Karpas-422 (cell line): ENCODE results near the gene NANOS3. TPM values are rescaled to one million over a fixed set of nuclear protein-coding genes. Genes with fewer than 3 reads are reported as not detected.

Source experiments
- DNase-seq: peaks from one replicate; pipeline ENCODE4 v3.0.0-alpha.2; 2015
- H2AFZ ChIP-seq: fragments of 200-600 bp; sonication (generic); 2 replicates; pipeline ENCODE4 v1.6.1; 2014; ENCODE audit warnings: antibody characterized with exemption, low read length, mixed read lengths
- H3K27ac ChIP-seq: fragments of 200-600 bp; sonication (generic); 2 replicates; pipeline ENCODE4 v1.5.1; 2014; ENCODE audit warnings: mild to moderate bottlenecking, low read length, moderate library complexity
- H3K27me3 ChIP-seq: fragments of 200-600 bp; sonication (generic); 2 replicates; pipeline ENCODE4 v1.6.1; 2014; ENCODE audit warnings: low read length, mixed read lengths
- H3K36me3 ChIP-seq: fragments of 200-600 bp; sonication (generic); 2 replicates; pipeline ENCODE4 v1.6.1; 2014; ENCODE audit warnings: low read length, mixed read lengths; ENCODE audit not compliant: insufficient read depth
- H3K4me1 ChIP-seq: fragments of 200-600 bp; sonication (generic); 2 replicates; pipeline ENCODE4 v1.6.1; 2014; ENCODE audit warnings: mild to moderate bottlenecking, low read length, mixed read lengths
- H3K4me2 ChIP-seq: fragments of 200-600 bp; sonication (generic); 2 replicates; pipeline ENCODE4 v1.6.1; 2014; ENCODE audit warnings: low read length, low read depth, mild to moderate bottlenecking; ENCODE audit not compliant: poor library complexity, severe bottlenecking
- H3K4me3 ChIP-seq: fragments of 200-600 bp; sonication (generic); 2 replicates; pipeline ENCODE4 v1.5.1; 2014; ENCODE audit warnings: mild to moderate bottlenecking, antibody characterized with exemption, low read length, mixed read lengths
- H3K79me2 ChIP-seq: fragments of 200-600 bp; sonication (generic); 2 replicates; pipeline ENCODE4 v1.6.1; 2014; ENCODE audit warnings: mild to moderate bottlenecking, low read length, mixed read lengths
- H3K9ac ChIP-seq: fragments of 200-600 bp; sonication (generic); 2 replicates; pipeline ENCODE4 v1.6.0; 2014; ENCODE audit warnings: low read length
- H3K9me2 ChIP-seq: fragments of 200-600 bp; sonication (generic), shearing (Covaris generic); replicated peaks from 2 replicates; pipeline ENCODE4 v1.6.0; 2014; ENCODE audit warnings: mild to moderate bottlenecking, low read length, moderate library complexity; ENCODE audit not compliant: insufficient read depth
- H3K9me3 ChIP-seq: fragments of 300-700, 200-600 bp; sonication (generic); 2 replicates; pipeline ENCODE4 v1.6.1; 2014; ENCODE audit warnings: low read length, mixed read lengths
- H4K20me1 ChIP-seq: fragments of 200-600 bp; sonication (generic); 2 replicates; pipeline ENCODE4 v1.6.1; 2014; ENCODE audit warnings: mild to moderate bottlenecking, antibody characterized with exemption, low read length, low read depth; ENCODE audit not compliant: insufficient read depth
- total RNA-seq: library from RNA; depleted of rRNA; stranded (reverse); fragments of >200 nt; shearing (Covaris generic); gene quantifications from 2 replicates; pipeline ENCODE4 v1.2.3, GENCODE V29; 2014; ENCODE audit warnings: low replicate concordance

Gene NANOS3
- total RNA-seq, 1 experiment from 2014 or later, result not detected

- Histone ChIP-seq H4K20me1 (no peaks in the 10 kb centered on the region), H3K4me1 (peaks cover 5% of the 10 kb centered on the region), H3K36me3 (no peaks in the 10 kb centered on the region), H2AFZ (peak overlapping the region; percentile 22; the same call in 1 of the 2 replicates), H3K27ac (no peak overlapping the region), H3K4me3 (peak overlapping the region; percentile 8; the same call in 1 of the 2 replicates), H3K9me2 (no peaks in the 10 kb centered on the region), H3K27me3 (no peaks in the 10 kb centered on the region), H3K4me2 (peak overlapping the region; percentile 34), H3K9me3 (no peaks in the 10 kb centered on the region), H3K9ac (peak overlapping the region; percentile 9; the same call in 1 of the 2 replicates), H3K79me2 (no peaks in the 10 kb centered on the region)
- DNase-seq, result peak; percentile 97
Measured at GRCh38 chr19:13880059-13881043, 3.4 kb downstream of the NANOS3 start.

DNA sequence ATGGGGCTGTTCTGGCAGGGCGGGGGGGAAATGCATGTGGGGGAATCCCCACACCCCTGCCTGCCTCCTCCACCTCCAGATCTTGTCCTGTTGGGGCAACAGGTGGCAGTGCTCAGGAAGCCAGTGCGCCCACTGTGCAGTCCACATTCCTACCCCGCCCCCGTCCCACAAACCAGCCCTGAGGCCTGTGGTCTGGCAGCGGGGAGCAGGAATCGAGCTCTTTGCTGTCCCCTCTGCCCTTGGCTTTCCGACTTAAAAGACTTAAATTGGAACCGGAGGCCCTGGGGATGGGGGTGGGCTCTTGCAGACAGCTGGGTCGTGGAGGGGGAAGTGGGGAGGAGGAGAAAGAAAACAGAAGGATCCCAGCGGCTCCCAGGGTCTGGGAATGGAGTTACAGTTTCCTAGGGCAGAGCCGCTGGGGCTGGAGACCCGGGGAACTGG is 4.3 kb downstream of the NANOS3 start:
- Histone ChIP-seq H3K9ac (no peak overlapping the region), H3K9me2 (no peaks in the 10 kb centered on the region), H3K4me2 (no peak overlapping the region), H4K20me1 (no peaks in the 10 kb centered on the region), H3K27ac (no peak overlapping the region), H3K79me2 (no peaks in the 10 kb centered on the region), H3K4me3 (no peak overlapping the region), H3K27me3 (no peaks in the 10 kb centered on the region), H3K36me3 (no peaks in the 10 kb centered on the region), H3K9me3 (no peaks in the 10 kb centered on the region), H2AFZ (no peak overlapping the region), H3K4me1 (peaks cover 5% of the 10 kb centered on the region)
- DNase-seq, result peak; percentile 45

DNA sequence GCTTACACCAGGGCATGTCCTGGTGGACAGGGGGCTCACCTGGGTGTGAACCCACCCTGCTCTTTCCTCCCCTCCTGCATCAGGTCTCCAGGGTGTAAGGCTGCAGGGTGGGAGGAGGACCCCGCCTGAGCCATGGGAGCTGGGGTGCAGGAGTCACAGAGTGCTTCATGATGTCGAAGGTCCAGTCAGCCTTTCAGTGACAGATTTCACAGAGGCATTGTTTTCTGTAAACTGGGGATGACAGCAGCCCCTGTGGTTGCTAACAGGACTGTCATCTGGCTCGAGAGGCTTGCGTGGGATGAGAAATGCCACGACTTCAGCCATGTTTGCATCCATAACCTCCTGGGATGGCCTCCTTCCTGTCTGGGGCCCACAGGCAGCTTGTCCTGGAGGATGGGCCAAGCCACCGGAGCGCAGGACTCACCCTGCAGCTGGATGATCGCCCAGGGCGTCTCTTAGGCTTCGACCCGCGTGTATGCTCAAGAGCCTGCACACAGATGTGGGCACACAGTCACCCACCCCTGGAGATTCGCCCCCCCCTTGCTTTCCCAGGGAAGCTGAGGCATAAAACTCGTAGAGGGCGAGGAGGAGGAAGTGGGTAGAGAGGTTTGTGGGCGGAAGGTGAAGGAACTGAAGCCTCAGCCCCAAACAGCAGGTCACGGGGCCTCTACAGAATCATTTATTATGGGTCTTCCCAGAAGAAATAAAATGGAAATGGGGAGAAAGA is 4.9 kb downstream of the NANOS3 start:
- no peak overlapping the region for H2AFZ ChIP-seq
- H3K4me2 ChIP-seq, result no peak overlapping the region
- peaks cover 5% of the 10 kb centered on the region for H3K4me1 ChIP-seq
- H3K27ac ChIP-seq, result no peak overlapping the region
- no peaks in the 10 kb centered on the region for H3K79me2 ChIP-seq
- DNase-seq, result no peak
- no peaks in the 10 kb centered on the region for H4K20me1 ChIP-seq
- no peaks in the 10 kb centered on the region for H3K27me3 ChIP-seq
- no peak overlapping the region for H3K9ac ChIP-seq
- no peaks in the 10 kb centered on the region for H3K9me3 ChIP-seq
- H3K4me3 ChIP-seq, result no peak overlapping the region
- H3K36me3 ChIP-seq, result no peaks in the 10 kb centered on the region
- H3K9me2 ChIP-seq, result no peaks in the 10 kb centered on the region

- no peaks in the 10 kb centered on the region for H3K27me3 ChIP-seq
- H3K4me2 ChIP-seq, result no peak overlapping the region
- no peak overlapping the region for H3K27ac ChIP-seq
- H3K9ac ChIP-seq, result no peak overlapping the region
- H4K20me1 ChIP-seq, result no peaks in the 10 kb centered on the region
- H3K9me2 ChIP-seq, result no peaks in the 10 kb centered on the region
- H2AFZ ChIP-seq, result no peak overlapping the region
- H3K36me3 ChIP-seq, result no peaks in the 10 kb centered on the region
- H3K79me2 ChIP-seq, result no peaks in the 10 kb centered on the region
- no peaks in the 10 kb centered on the region for H3K9me3 ChIP-seq
- no peak overlapping the region for H3K4me3 ChIP-seq
- no peak for DNase-seq
- H3K4me1 ChIP-seq, result peaks cover 9% of the 10 kb centered on the region
Measured at GRCh38 chr19:13882419-13882795, 5.5 kb downstream of the NANOS3 start.

GRCh38 chr19:13882836-13883235 is 5.9 kb downstream of the NANOS3 start:
- H3K4me1 ChIP-seq, result peaks cover 12% of the 10 kb centered on the region
- H3K79me2 ChIP-seq, result no peaks in the 10 kb centered on the region
- H3K4me3 ChIP-seq, result no peak overlapping the region
- H3K9me2 ChIP-seq, result no peaks in the 10 kb centered on the region
- H3K9ac ChIP-seq, result no peak overlapping the region
- DNase-seq, result no peak
- no peaks in the 10 kb centered on the region for H4K20me1 ChIP-seq
- H2AFZ ChIP-seq, result no peak overlapping the region
- no peaks in the 10 kb centered on the region for H3K9me3 ChIP-seq
- H3K27me3 ChIP-seq, result no peaks in the 10 kb centered on the region
- H3K27ac ChIP-seq, result no peak overlapping the region
- no peak overlapping the region for H3K4me2 ChIP-seq
- no peaks in the 10 kb centered on the region for H3K36me3 ChIP-seq

DNA sequence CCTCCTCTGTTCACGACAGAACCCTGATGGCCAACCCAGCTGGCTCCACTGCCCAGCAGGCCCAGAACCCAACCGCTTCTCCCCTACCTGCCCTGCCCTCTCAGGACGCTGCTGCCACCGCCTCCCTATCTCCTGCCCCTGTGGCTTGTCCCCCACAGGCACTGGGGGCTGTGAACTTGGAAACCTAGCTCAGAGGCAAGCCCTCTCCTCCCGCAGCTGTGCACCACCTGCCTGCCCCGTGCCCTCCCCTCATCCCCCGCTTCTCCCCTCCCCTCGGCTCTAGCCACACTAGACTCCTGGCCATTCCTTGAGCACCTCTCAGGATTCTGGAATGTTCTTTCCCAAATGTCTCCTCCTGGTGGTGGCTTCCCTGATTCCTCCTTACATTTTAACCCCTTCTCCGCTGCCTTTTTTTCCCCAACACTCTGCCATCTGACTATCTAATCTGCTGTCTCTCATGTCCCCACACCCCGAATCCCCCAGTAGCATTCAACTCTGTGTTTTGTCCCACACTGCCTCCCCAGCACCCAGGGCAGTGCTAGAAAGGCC is 6.7 kb downstream of the NANOS3 start:
- Histone ChIP-seq H3K79me2 (no peaks in the 10 kb centered on the region), H3K9me3 (no peaks in the 10 kb centered on the region), H3K9me2 (no peaks in the 10 kb centered on the region), H3K9ac (no peak overlapping the region), H3K4me1 (peaks cover 12% of the 10 kb centered on the region), H2AFZ (no peak overlapping the region), H3K27me3 (no peaks in the 10 kb centered on the region), H3K36me3 (no peaks in the 10 kb centered on the region), H4K20me1 (no peaks in the 10 kb centered on the region), H3K4me2 (no peak overlapping the region), H3K4me3 (no peak overlapping the region), H3K27ac (no peak overlapping the region)
- no peak for DNase-seq

DNA sequence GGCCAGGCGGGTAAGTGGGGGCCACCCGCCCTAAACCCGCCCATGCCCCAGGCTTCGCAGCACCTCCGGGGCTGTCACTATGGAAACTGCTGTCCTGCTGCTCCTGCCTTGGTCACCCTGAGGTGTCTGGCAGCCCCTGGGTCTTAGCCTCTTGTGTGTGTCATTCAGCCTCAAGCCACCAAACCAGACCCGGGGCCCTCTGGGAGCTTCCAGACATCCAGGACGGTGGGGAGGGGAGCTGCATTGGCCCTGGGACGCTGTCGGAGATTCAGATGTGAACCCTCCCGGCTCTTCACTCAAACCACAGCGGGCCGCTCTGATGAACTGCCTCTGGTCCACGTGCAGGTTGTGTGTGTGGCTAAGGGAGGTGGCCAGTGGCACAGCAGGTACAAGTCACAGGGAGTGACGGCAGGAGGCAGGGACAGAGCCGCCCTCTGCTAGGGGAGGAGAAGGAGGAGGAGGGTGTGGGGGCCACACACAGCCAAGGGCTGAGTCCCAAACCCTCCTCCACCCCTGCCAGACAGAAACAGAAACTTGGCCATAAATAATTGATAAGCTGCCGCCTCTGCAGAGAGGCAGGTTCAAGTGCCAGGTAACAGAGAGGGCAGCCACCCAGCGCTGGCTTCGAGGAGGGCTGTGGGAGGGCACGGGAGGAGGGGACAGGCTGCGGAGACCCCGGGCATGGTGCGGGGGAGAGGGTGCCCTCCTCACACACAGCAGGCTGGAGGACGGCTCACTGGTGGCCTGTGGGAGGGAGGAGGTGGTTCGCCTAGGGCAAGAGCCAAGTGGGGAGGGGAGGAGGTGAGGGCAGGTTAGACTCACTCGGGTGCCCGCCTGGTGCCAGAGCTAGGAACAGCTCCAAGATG is 8.0 kb downstream of the NANOS3 start:
- no peaks in the 10 kb centered on the region for H3K79me2 ChIP-seq
- H3K4me3 ChIP-seq, result no peak overlapping the region
- no peak overlapping the region for H3K9ac ChIP-seq
- no peak overlapping the region for H3K4me2 ChIP-seq
- H2AFZ ChIP-seq, result no peak overlapping the region
- no peaks in the 10 kb centered on the region for H3K9me2 ChIP-seq
- H3K4me1 ChIP-seq, result peaks cover 12% of the 10 kb centered on the region
- H4K20me1 ChIP-seq, result no peaks in the 10 kb centered on the region
- H3K36me3 ChIP-seq, result no peaks in the 10 kb centered on the region
- no peaks in the 10 kb centered on the region for H3K27me3 ChIP-seq
- H3K27ac ChIP-seq, result no peak overlapping the region
- no peaks in the 10 kb centered on the region for H3K9me3 ChIP-seq
- no peak for DNase-seq
